HEK293 (cell line): ENCODE measurements around the gene LLGL2.

Source experiments
- CTCF ChIA-PET: fragments of 350-600 bp; formaldehyde crosslinking; extraction: SDS; loops from one replicate; lab custom pipeline; 2021; ENCODE audit warnings: antibody characterized with exemption; lab: Yijun Ruan, JAX
- POLR2A ChIA-PET: fragments of 300-600 bp; formaldehyde crosslinking; extraction: SDS; loops from one replicate; lab custom pipeline; 2020; ENCODE audit warnings: antibody characterized with exemption, inconsistent platforms; lab: Yijun Ruan, JAX
- H3K27ac ChIP-seq: fragments of 200-500 bp; sonication (Bioruptor generic); 2 replicates; pipeline ENCODE4 v1.5.1; 2014; ENCODE audit warnings: low read depth, low read length, control low read depth, inconsistent platforms; ENCODE audit errors: extremely low read depth
- H3K36me3 ChIP-seq, 2 experiments: fragments of 200-500 bp in 1 of 2; sonication (Bioruptor generic) in 1 of 2; 1 replicate in 1 of 2; 2 replicates in 1 of 2; pipeline ENCODE4 v1.5.1; 2014 to 2017; ENCODE audit warnings: inconsistent platforms in 2 of 2, low read length in 2 of 2; ENCODE audit not compliant: control insufficient read depth in 2 of 2, insufficient read depth in 1 of 2
- H3K4me1 ChIP-seq: fragments of 200-500 bp; sonication (Bioruptor generic); 2 replicates; pipeline ENCODE4 v1.5.1; 2014; ENCODE audit warnings: mild to moderate bottlenecking, low read length, inconsistent platforms; ENCODE audit not compliant: control insufficient read depth, insufficient read depth
- H3K4me3 ChIP-seq: 2 replicates; pipeline ENCODE4 v1.5.1; 2011; ENCODE audit warnings: low read depth, mild to moderate bottlenecking, control low read depth, low read length, moderate library complexity
- H3K9me3 ChIP-seq: fragments of 200-500 bp; sonication (Bioruptor generic); 2 replicates; pipeline ENCODE4 v1.5.1; 2014; ENCODE audit warnings: low read depth, low read length, inconsistent platforms; ENCODE audit not compliant: control insufficient read depth, insufficient read depth
- PATZ1 ChIP-seq: fragments of 450-650 bp; formaldehyde crosslinking; IDR thresholded peaks from 2 replicates; pipeline ENCODE4 v1.5.1; 2016; ENCODE audit warnings: missing biosample characterization, missing genetic modification characterization
- YY2 ChIP-seq: fragments of 450-650 bp; formaldehyde crosslinking; IDR thresholded peaks from 2 replicates; pipeline ENCODE4 v1.5.1; 2016; ENCODE audit warnings: missing biosample characterization, missing genetic modification characterization
- ZBTB10 ChIP-seq: fragments of 450-650 bp; formaldehyde crosslinking; IDR thresholded peaks from 2 replicates; pipeline ENCODE4 v1.5.1; 2016; ENCODE audit warnings: missing biosample characterization, missing genetic modification characterization
- ZNF121 ChIP-seq: fragments of 450-650 bp; formaldehyde crosslinking; IDR thresholded peaks from 2 replicates; pipeline ENCODE4 v1.5.1; 2016; ENCODE audit warnings: missing biosample characterization, missing genetic modification characterization
- ZNF202 ChIP-seq: fragments of 450-650 bp; formaldehyde crosslinking; IDR thresholded peaks from 2 replicates; pipeline ENCODE4 v1.5.1; 2016; ENCODE audit warnings: missing biosample characterization, missing genetic modification characterization, borderline replicate concordance
- ZNF214 ChIP-seq: fragments of 450-650 bp; formaldehyde crosslinking; IDR thresholded peaks from 2 replicates; pipeline ENCODE4 v1.5.1; 2017; ENCODE audit warnings: missing biosample characterization, mild to moderate bottlenecking, missing genetic modification characterization, borderline replicate concordance
- ZNF223 ChIP-seq: fragments of 450-650 bp; formaldehyde crosslinking; IDR thresholded peaks from 2 replicates; pipeline ENCODE4 v1.5.1; 2016; ENCODE audit warnings: missing biosample characterization, missing genetic modification characterization
- ZNF24 ChIP-seq: fragments of 450-650 bp; formaldehyde crosslinking; IDR thresholded peaks from 2 replicates; pipeline ENCODE4 v1.5.1; 2016; ENCODE audit warnings: missing biosample characterization, missing genetic modification characterization
- ZNF26 ChIP-seq: fragments of 450-650 bp; formaldehyde crosslinking; IDR thresholded peaks from 2 replicates; pipeline ENCODE4 v1.5.1; 2016; ENCODE audit warnings: missing biosample characterization, missing genetic modification characterization
- ZNF580 ChIP-seq: fragments of 450-650 bp; formaldehyde crosslinking; IDR thresholded peaks from 2 replicates; pipeline ENCODE4 v1.5.1; 2016; ENCODE audit warnings: missing biosample characterization, missing genetic modification characterization
- ZNF585B ChIP-seq: fragments of 450-650 bp; formaldehyde crosslinking; IDR thresholded peaks from 2 replicates; pipeline ENCODE4 v1.5.1; 2016; ENCODE audit warnings: missing biosample characterization, missing genetic modification characterization
- ZNF600 ChIP-seq: fragments of 450-650 bp; formaldehyde crosslinking; IDR thresholded peaks from 2 replicates; pipeline ENCODE4 v1.5.1; 2016; ENCODE audit warnings: missing biosample characterization, missing genetic modification characterization
- ZNF645 ChIP-seq: fragments of 450-650 bp; formaldehyde crosslinking; IDR thresholded peaks from 2 replicates; pipeline ENCODE4; 2016; ENCODE audit warnings: missing biosample characterization, missing genetic modification characterization
- ZNF768 ChIP-seq: fragments of 450-650 bp; formaldehyde crosslinking; IDR thresholded peaks from 2 replicates; pipeline ENCODE4 v1.5.1; 2018; ENCODE audit warnings: missing biosample characterization, mild to moderate bottlenecking, missing genetic modification characterization

LLGL2 gene

GRCh38 chr17:75512926-75513640 is 12.4 kb upstream of the LLGL2 start:
- H3K4me3 ChIP-seq: no peak overlapping the region
- H3K36me3 ChIP-seq: peaks cover 9 to 48% of the 10 kb centered on the region in 2 experiments; a peak in 2 of 3 replicates
- ChIA-PET CTCF (interaction anchor here (0.7 to 1.4 kb wide), 5 partner anchors 10 to 247 kb away, joined by 3 to 4 read pairs (median 4); no protein-coding TSS in a partner anchor), POLR2A (interaction anchor here (0.6 to 2.2 kb wide), 5 partner anchors 10 to 214 kb away, joined by 3 to 7 read pairs (median 5); partner anchors contain the start of genes GRB2 and LLGL2)
- no peaks in the 10 kb centered on the region for H3K9me3 ChIP-seq
- TF ChIP-seq ZNF121 (tag by site-specific recombination) (no peak), ZBTB10 (tag by site-specific recombination) (0 out of 2 replicates have a peak, but pooled peaks have one; percentile 13), ZNF768 (tag by site-specific recombination) (peak; percentile 97; the same call in 1 of the 2 replicates), ZNF600 (0 out of 2 replicates have a peak, but pooled peaks have one; percentile 39), ZNF580 (tag by site-specific recombination) (0 out of 2 replicates have a peak, but pooled peaks have one; percentile 57)
- H3K27ac ChIP-seq: no peak overlapping the region
- no peaks in the 10 kb centered on the region for H3K4me1 ChIP-seq

- ChIA-PET CTCF (interaction anchor here (0.7 to 1.4 kb wide), 5 partner anchors 9 to 152 kb away, joined by 3 to 4 read pairs (median 3); no protein-coding TSS in a partner anchor), POLR2A (interaction anchor here (0.7 to 2.2 kb wide), 4 partner anchors 10 to 108 kb away, joined by 4 to 7 read pairs (median 5); partner anchors contain the start of genes GRB2 and LLGL2)
- no peak overlapping the region for H3K27ac ChIP-seq
- no peaks in the 10 kb centered on the region for H3K4me1 ChIP-seq
- TF ChIP-seq ZNF585B (tag by site-specific recombination) (no peak), ZBTB10 (tag by site-specific recombination) (0 out of 2 replicates have a peak, but pooled peaks have one; percentile 7)
- H3K9me3 ChIP-seq: no peaks in the 10 kb centered on the region
- peaks cover 9 to 48% of the 10 kb centered on the region in 2 experiments; a peak in 2 of 3 replicates for H3K36me3 ChIP-seq
- H3K4me3 ChIP-seq: no peak overlapping the region
These were observed 11.9 kb upstream of the LLGL2 start for GRCh38 chr17:75513641-75514000.

- ChIA-PET CTCF (interaction anchor here (0.6 to 1.4 kb wide), 5 partner anchors 8 to 153 kb away, joined by 3 to 4 read pairs (median 3); no protein-coding TSS in a partner anchor), POLR2A (interaction anchor here (1.0 kb wide), 1 partner anchor 11 kb away, joined by 6 read pairs; the partner anchor contains the start of gene LLGL2)
- H3K27ac ChIP-seq: peak overlapping the region; percentile 71; the same call in 1 of the 2 replicates
- peaks cover 10 to 48% of the 10 kb centered on the region in 2 experiments; a peak in 2 of 3 replicates for H3K36me3 ChIP-seq
- H3K4me3 ChIP-seq: peak overlapping the region; percentile 87
- H3K9me3 ChIP-seq: no peaks in the 10 kb centered on the region
- H3K4me1 ChIP-seq: no peaks in the 10 kb centered on the region
- TF ChIP-seq YY2 (tag by site-specific recombination) (no peak), PATZ1 (tag by site-specific recombination) (peak; percentile 52; the same call in 1 of the 2 replicates), ZNF223 (tag by site-specific recombination) (no peak), ZNF24 (no peak), ZNF645 (tag by site-specific recombination) (no peak), ZNF214 (no peak), ZNF26 (tag by site-specific recombination) (no peak), ZNF202 (tag by site-specific recombination) (no peak)
These were observed 11.1 kb upstream of the LLGL2 start for GRCh38 chr17:75514299-75514918.
